Activated CD4-positive, CD25-positive, alpha-beta regulatory T cell treated with anti-CD3 and anti-CD28 coated beads, Interleukin-2, amount 50 U/mL, for 24 hours (primary cell): ENCODE data around the gene CALML5.
"Not testable (repeated sequence)": the region's sequence is repeated elsewhere in the genome, so short reads cannot be mapped to it uniquely, and the experiment has no call there.

Source experiments
- ATAC-seq, 2 donors: fragments of 150-1000 bp; cut with Tn5 transposase; one replicate each; pipeline ENCODE4 v1.10.0; 2021; ENCODE audit warnings: mild to moderate bottlenecking in 1 of 2, moderate library complexity in 1 of 2

CALML5 gene

GRCh38 chr10:5480162-5480941 lies 19.0 kb downstream of the CALML5 start:
- ATAC-seq: no peak

- ATAC-seq: peak; percentile 27 to 28
These were observed 19.7 kb downstream of the CALML5 start for GRCh38 chr10:5479481-5480161.

- ATAC-seq: no peak
These were observed 20.6 kb downstream of the CALML5 start for GRCh38 chr10:5478694-5479305.

GRCh38 chr10:5477948-5478693 lies 21.2 kb downstream of the CALML5 start:
- ATAC-seq: no peak

DNA sequence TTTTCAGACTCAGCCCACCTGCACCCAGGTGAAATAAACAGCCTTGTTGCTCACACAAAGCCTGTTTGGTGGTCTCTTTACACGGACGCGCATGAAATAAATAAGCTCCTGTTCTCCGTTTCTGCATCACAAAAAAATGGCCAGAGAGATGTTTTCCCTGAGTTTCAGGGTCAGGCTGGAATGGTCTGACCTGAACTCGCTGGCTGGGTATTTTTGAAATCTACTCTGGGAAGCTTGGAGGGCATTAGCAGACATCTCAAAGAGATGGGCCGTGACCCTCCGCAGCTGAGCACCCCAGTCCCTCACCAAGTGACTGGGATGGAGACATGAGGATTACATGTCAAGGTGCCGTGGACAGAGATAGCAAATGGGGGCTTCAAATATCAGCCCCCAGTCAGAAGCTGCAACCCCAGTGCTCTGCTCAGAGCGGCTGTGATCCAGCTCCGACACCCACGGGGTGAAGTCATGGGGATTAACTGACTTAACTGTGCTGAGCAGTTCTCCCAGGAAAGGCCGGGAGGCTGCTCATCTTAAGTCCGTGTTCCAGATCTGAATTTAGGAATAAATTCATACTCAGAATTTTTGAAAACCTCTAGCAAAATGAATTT lies 22.3 kb downstream of the CALML5 start:
- no peak for ATAC-seq

DNA sequence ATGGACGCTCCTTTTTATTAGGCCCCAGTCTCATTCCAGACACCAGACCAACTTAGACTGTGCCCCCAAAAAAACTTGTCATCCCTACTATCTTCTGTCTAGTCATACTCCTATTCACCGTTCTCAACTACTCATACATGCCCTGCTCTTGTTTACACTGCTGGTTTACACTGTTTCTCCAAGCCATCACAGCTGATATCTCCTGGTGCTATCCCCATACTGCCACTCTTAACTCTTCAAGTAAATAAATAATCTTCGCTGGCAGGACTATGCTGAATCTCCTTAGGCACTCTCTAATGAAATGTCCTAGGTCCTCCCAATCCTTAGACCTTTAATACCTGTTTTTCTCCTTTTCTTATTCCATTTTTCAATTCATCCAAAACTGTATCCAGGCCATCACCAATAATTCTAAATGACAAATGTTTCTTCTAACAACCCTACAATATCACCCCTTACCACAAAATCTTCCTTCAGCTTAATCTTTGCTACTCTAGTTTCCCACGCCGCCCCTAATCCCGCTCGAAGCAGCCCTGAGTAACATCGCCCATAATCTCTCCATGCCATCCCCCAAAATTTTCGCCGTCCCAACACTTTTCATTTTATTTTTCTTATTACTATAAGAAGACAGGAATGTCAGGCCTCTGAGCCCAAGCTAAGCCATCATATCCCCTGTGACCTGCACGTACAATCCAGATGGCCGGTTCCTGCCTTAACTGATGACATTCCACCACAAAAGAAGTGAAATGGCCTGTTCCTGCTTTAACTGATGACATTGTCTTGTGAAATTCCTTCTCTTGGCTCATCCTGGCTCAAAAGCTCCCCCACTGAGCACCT lies 23.2 kb downstream of the CALML5 start:
- not testable (repeated sequence) for ATAC-seq

DNA sequence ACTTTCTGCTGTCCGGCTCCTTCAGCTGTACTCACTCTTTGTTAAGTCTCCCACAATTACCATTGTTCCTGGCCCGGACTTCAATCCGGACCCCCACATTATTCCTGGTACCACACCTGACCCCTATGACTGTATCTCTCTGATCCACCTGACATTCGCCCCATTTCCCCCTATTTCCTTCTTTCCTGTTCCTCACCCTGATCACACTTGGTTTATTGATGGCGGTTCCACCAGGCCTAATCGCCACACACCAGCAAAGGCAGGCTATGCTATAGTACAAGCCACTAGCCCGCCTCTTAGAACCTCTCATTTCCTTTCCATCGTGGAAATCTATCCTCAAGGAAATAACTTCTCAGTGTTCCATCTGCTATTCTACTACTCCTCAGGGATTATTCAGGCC lies 24.3 kb downstream of the CALML5 start:
- not testable (repeated sequence) for ATAC-seq

DNA sequence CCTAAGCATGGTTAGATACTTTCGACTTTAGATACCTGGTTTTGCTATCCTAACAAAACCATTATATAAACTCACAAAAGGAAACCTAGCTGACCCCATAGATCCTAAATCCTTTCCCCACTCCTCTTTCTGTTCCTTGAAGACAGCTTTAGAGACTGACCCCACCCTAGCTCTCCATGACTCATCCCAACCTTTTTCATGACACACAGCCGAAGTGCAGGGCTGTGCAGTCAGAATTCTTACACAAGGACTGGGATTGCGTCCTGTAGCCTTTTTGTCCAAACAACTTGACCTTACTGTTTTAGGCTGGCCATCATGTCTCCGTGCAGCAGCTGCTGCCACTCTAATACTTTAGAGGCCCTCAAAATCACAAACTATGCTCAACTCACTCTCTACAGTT lies 24.7 kb downstream of the CALML5 start:
- ATAC-seq: not testable (repeated sequence)

- ATAC-seq: no peak
These were observed 29.2 kb downstream of the CALML5 start for GRCh38 chr10:5470062-5470751.

- ATAC-seq: no peak
These were observed 29.9 kb downstream of the CALML5 start for GRCh38 chr10:5469353-5470061.

DNA sequence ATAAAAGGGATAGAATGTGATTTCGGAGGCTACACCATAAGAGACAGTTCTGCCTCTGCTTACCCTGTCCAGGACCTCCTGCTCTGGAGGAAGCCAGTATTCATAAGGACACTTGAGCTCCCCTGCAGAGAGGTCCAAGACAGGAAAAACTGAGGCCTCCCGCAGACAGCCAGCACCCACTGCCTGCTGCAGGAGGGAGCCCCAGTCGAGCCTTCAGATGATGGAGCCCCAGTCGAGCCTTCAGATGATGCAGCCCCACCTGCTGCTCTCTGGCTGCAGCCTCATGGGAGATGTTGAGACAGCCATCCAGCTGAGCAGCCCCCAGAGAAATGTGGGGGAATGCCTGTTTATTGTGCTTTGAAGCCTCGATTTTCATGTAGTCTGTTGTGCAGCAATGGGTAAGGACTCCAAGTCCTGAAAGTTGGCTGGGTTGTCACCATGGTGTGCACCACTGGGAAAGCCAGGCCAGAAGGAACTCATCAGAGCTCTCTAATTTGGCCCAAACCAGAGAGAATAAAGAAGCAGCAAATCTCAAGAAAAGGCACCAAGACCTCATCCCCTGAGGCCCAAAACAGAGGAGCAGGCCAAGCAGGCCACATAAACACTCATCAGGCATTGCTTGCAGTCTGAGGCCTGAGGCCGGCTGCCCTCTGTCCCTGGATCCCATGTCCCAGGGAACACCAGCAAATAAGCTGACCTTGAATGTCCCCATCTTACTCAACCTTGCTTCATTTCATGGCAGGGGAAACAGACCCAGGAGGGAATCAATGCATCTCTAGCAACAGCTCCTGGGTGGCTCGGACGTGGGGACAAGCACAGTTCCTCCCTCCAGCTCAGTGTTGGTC lies 30.9 kb downstream of the CALML5 start:
- ATAC-seq: no peak

GRCh38 chr10:5467634-5468255 lies 31.6 kb downstream of the CALML5 start:
- ATAC-seq: no peak

GRCh38 chr10:5467207-5467535 lies 32.2 kb downstream of the CALML5 start:
- ATAC-seq: no peak

DNA sequence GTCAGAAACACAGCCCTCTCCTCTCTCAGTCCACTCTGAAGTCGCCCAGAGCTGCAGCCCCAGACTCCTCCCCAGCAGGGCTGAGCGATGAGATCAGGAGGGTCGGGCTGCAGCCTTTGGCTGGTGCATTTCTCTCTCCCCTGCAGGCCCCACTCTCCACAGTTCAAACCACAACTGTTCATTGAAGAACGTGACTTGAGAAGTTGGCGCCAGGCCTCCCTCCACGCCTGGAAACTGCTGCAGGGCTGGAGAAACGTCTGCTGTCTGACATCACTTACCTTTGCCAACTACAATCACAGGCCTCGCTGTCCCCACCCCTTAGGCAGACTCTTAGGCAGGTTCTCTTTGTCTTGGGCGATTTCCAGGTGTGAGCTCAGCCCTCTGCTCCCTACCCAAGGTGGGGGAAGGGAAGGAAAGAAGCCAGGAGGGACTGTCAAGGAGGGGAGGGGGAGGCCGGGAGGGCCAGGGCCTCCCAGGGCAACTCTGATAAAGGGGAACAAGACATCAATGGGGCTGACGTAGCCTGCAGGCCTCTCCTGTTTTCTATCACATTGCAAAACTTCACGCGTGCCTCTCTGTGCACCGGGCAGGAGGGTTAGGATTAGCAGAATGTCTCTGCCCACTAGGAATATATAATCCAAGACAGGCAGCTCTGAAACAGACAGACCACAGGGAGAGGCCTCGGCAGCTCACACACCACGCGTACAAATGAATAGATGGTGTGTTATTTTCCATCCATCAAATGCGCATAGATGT lies 32.7 kb downstream of the CALML5 start:
- no peak for ATAC-seq

DNA sequence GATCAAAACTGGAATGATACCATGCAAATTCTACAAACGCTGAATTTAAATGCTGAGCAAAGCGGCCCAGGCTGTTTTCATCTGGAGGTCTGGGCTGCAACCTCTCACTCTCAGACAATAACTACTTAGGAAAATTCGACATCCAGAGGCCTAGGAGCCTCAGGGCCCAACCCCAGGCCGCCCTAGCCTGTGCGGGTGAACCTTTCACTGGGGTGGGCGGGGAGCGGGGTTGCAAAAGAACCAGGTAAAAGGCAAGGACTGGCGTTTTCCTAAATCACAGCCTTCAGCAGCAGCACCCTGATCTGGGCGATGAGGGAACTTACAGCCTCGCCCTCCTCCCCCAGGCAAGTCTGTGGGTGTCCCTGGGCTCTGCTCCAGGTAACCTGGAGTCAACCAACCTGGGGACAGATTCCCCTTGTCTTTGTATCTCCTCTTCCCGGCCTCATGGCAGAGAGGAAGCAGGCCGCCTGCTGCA lies 33.4 kb downstream of the CALML5 start:
- ATAC-seq: no peak

DNA sequence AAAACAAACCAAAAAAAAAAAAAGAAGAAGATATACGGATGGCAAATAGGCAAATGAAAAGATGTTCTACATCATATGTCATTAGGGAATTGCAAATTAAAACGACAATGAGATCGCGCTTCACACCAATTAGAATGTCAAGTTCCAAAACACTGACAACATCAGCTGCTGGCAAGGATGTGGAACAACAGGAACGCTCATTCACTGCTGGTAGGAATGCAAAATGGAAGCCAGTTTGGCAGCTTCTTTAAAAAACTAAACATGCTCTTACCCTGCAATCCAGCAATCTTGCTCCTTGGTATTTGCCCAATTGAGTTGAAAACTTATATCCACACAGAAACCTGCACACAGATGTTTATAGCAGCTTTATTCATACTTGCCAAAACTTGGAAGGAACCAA lies 34.8 kb downstream of the CALML5 start:
- no peak for ATAC-seq

GRCh38 chr10:5462841-5463293 lies 36.5 kb downstream of the CALML5 start:
- no peak for ATAC-seq
